ENCODE results near the gene CEACAM19. TPM values are rescaled to one million over a fixed set of nuclear protein-coding genes. Genes with fewer than 3 reads are reported as not detected.

The CEACAM19 gene
- total and polyA plus RNA-seq, 2 of the 13 experiments (the other 11 are each of a cell fraction or from before 2014, with no cell fraction given), result 1.3 to 4.0 TPM

GRCh38 chr19:44718441-44719261, 47.4 kb downstream of the CEACAM19 start (continued):
- TF ChIP-seq SRSF9 (IDR thresholded peaks at IDR 0.05; ENCODE audit: borderline replicate concordance, insufficient read depth, low read depth, low read length, poor library complexity, severe bottlenecking) (no peak), HMG20A (CRISPR knock-in tag; IDR thresholded peaks at IDR 0.05; ENCODE audit: borderline replicate concordance) (peak; percentile 69; the same call in 1 of the 2 replicates), ZBTB7A (CRISPR knock-in tag; IDR thresholded peaks at IDR 0.05) (peak; percentile 64; the same call in 1 of the 2 replicates), AKAP8 (CRISPR knock-in tag; IDR thresholded peaks at IDR 0.05) (peak; percentile 51; the same call in 1 of the 2 replicates), JDP2 (CRISPR knock-in tag; IDR thresholded peaks at IDR 0.05; ENCODE audit: borderline replicate concordance) (no peak), SIN3A (IDR thresholded peaks at IDR 0.05; ENCODE audit: borderline replicate concordance, low read depth, low read length) (0 out of 2 replicates have a peak, but pooled peaks have one; percentile 4), ZNF652 (CRISPR knock-in tag; IDR thresholded peaks at IDR 0.05; ENCODE audit: borderline replicate concordance, low read depth) (no peak), SRSF4 (IDR thresholded peaks at IDR 0.05; ENCODE audit: low read depth, low read length, poor library complexity, severe bottlenecking) (no peak), CCAR2 (optimal IDR thresholded peaks at IDR 0.05; ENCODE audit: low read depth, low read length) (peak; percentile 95), ZNF660 (CRISPR knock-in tag; IDR thresholded peaks at IDR 0.05; ENCODE audit: borderline replicate concordance, low read depth) (no peak), THAP7 (CRISPR knock-in tag; IDR thresholded peaks at IDR 0.05) (no peak), ZNF589 (CRISPR knock-in tag; conservative IDR thresholded peaks at IDR 0.05) (no peak), MTA1 (CRISPR knock-in tag; IDR thresholded peaks at IDR 0.05; ENCODE audit: borderline replicate concordance) (peak; percentile 93), ZZZ3 (CRISPR knock-in tag; IDR thresholded peaks at IDR 0.05; ENCODE audit: borderline replicate concordance) (no peak), LCORL (IDR thresholded peaks at IDR 0.05) (no peak), LCORL (CRISPR knock-in tag; IDR thresholded peaks at IDR 0.05) (peak; percentile 98), ZBTB7B (CRISPR knock-in tag; IDR thresholded peaks at IDR 0.05) (peak; percentile 90), ZNF572 (CRISPR knock-in tag; IDR thresholded peaks at IDR 0.05) (0 out of 2 replicates have a peak, but pooled peaks have one; percentile 35), ZNF713 (CRISPR knock-in tag; IDR thresholded peaks at IDR 0.05) (no peak), KAT2B (IDR thresholded peaks at IDR 0.05; ENCODE audit: borderline replicate concordance, low read depth, low read length) (no peak), AGO2 (optimal IDR thresholded peaks at IDR 0.05; ENCODE audit: low read depth, low read length) (peak; percentile 51)
- TF ChIP-seq, protein P1, sequence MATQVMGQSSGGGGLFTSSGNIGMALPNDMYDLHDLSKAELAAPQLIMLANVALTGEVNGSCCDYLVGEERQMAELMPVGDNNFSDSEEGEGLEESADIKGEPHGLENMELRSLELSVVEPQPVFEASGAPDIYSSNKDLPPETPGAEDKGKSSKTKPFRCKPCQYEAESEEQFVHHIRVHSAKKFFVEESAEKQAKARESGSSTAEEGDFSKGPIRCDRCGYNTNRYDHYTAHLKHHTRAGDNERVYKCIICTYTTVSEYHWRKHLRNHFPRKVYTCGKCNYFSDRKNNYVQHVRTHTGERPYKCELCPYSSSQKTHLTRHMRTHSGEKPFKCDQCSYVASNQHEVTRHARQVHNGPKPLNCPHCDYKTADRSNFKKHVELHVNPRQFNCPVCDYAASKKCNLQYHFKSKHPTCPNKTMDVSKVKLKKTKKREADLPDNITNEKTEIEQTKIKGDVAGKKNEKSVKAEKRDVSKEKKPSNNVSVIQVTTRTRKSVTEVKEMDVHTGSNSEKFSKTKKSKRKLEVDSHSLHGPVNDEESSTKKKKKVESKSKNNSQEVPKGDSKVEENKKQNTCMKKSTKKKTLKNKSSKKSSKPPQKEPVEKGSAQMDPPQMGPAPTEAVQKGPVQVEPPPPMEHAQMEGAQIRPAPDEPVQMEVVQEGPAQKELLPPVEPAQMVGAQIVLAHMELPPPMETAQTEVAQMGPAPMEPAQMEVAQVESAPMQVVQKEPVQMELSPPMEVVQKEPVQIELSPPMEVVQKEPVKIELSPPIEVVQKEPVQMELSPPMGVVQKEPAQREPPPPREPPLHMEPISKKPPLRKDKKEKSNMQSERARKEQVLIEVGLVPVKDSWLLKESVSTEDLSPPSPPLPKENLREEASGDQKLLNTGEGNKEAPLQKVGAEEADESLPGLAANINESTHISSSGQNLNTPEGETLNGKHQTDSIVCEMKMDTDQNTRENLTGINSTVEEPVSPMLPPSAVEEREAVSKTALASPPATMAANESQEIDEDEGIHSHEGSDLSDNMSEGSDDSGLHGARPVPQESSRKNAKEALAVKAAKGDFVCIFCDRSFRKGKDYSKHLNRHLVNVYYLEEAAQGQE (IDR thresholded peaks at IDR 0.05; ENCODE audit: borderline replicate concordance in 1 of 2, low read depth in 1 of 2, low read length in 2 of 2), result peak in 1 of 2 experiments; percentile 67; a peak in 1 of 4 replicates
- TF ChIP-seq, protein P2, sequence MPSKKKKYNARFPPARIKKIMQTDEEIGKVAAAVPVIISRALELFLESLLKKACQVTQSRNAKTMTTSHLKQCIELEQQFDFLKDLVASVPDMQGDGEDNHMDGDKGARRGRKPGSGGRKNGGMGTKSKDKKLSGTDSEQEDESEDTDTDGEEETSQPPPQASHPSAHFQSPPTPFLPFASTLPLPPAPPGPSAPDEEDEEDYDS (CRISPR knock-in tag; IDR thresholded peaks at IDR 0.05), result peak; percentile 68
- TF ChIP-seq, protein P3, sequence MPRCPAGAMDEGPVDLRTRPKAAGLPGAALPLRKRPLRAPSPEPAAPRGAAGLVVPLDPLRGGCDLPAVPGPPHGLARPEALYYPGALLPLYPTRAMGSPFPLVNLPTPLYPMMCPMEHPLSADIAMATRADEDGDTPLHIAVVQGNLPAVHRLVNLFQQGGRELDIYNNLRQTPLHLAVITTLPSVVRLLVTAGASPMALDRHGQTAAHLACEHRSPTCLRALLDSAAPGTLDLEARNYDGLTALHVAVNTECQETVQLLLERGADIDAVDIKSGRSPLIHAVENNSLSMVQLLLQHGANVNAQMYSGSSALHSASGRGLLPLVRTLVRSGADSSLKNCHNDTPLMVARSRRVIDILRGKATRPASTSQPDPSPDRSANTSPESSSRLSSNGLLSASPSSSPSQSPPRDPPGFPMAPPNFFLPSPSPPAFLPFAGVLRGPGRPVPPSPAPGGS (CRISPR knock-in tag; IDR thresholded peaks at IDR 0.05), result no peak
